Femur (tissue), 1 donor: ENCODE measurements around the gene TXN.

Source experiments
- DNase-seq: peaks from one replicate; pipeline ENCODE4 v3.0.0-alpha.2; 2017

Gene TXN

GRCh38 chr9:110256380-110257096 is at the start of gene TXN:
Gene TXN, minus strand, starts transcription at chr9:110256507. Its CDS starts 72 bp downstream, at chr9:110256435.
- peak; percentile 92 for DNase-seq

- no peak for DNase-seq
These were observed 46.8 kb upstream of the TXN start for GRCh38 chr9:110303133-110303532.

- no peak for DNase-seq
These were observed 41.8 kb upstream of the TXN start for GRCh38 chr9:110298043-110298605.

- DNase-seq = no peak
These were observed 36.9 kb upstream of the TXN start for GRCh38 chr9:110293248-110293647.

GRCh38 chr9:110291921-110292557 is 35.7 kb upstream of the TXN start:
- no peak for DNase-seq

GRCh38 chr9:110290001-110290400 is 33.7 kb upstream of the TXN start:
- DNase-seq = no peak

GRCh38 chr9:110288503-110288902 is 32.2 kb upstream of the TXN start:
- DNase-seq = no peak

GRCh38 chr9:110287289-110287680 is 31.0 kb upstream of the TXN start:
- no peak for DNase-seq

- no peak for DNase-seq
These were observed 28.0 kb upstream of the TXN start for GRCh38 chr9:110284211-110284844.

GRCh38 chr9:110283751-110284150 is 27.4 kb upstream of the TXN start:
- DNase-seq = no peak

GRCh38 chr9:110282739-110283081 is 26.4 kb upstream of the TXN start:
- no peak for DNase-seq

GRCh38 chr9:110282018-110282738 is 25.9 kb upstream of the TXN start:
- peak; percentile 30 for DNase-seq

- no peak for DNase-seq
These were observed 21.9 kb upstream of the TXN start for GRCh38 chr9:110278080-110278707.

- peak; percentile 28 for DNase-seq
These were observed 20.5 kb upstream of the TXN start for GRCh38 chr9:110276781-110277180.

GRCh38 chr9:110270211-110270995 is 14.1 kb upstream of the TXN start:
- no peak for DNase-seq

GRCh38 chr9:110266795-110267194 is 10.5 kb upstream of the TXN start:
- no peak for DNase-seq

- no peak for DNase-seq
These were observed 5.3 kb upstream of the TXN start for GRCh38 chr9:110261632-110262031.

- no peak for DNase-seq
These were observed 4.6 kb upstream of the TXN start for GRCh38 chr9:110260911-110261310.

- no peak for DNase-seq
These were observed 3.3 kb upstream of the TXN start for GRCh38 chr9:110259566-110259965.

GRCh38 chr9:110258690-110259091 is 2.4 kb upstream of the TXN start:
- DNase-seq = no peak

- no peak for DNase-seq
These were observed 1.6 kb upstream of the TXN start for GRCh38 chr9:110257956-110258355.
